C4-2B (cell line): ENCODE measurements around the gene SP8.
A peak's percentile ranks its signal among the peaks of the same experiment; 100 is the strongest.

Source experiments
- H3K27ac ChIP-seq: fragments of 450-650 bp; 2 replicates; pipeline ENCODE4 v1.5.1; 2017
- CTCF ChIP-seq: fragments of 450-650 bp; conservative IDR thresholded peaks from 2 replicates; pipeline ENCODE4 v1.5.1; 2017; ENCODE audit warnings: mild to moderate bottlenecking
- ZFX ChIP-seq: fragments of 450-650 bp; IDR thresholded peaks from 2 replicates; pipeline ENCODE4 v1.6.1; 2017

The SP8 gene

GRCh38 chr7:20793694-20794394, 7.2 kb upstream of the SP8 start:
- TF ChIP-seq ZFX (no peak), CTCF (no peak)
- no peak overlapping the region for H3K27ac ChIP-seq

DNA sequence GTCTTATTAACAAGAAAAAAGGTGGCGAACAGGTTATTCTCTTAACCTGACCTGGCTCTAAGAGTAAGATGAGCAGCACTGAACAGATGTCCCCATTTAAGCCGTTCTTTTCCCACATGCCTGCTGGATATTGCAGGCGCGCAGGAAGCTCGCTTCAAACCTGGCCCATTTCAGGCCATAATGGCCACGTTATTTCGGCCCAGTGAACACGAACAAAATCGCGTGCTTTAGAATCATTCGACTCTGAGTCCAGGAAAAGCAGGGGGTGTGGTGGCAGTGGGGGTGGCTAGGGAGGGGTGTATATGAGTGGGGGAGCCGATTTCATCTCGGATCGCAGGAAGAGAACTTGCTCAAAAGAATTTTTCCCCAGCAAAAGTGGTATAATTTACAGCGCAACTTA, 6.6 kb upstream of the SP8 start:
- no peak overlapping the region for H3K27ac ChIP-seq
- TF ChIP-seq CTCF (no peak), ZFX (no peak)

DNA sequence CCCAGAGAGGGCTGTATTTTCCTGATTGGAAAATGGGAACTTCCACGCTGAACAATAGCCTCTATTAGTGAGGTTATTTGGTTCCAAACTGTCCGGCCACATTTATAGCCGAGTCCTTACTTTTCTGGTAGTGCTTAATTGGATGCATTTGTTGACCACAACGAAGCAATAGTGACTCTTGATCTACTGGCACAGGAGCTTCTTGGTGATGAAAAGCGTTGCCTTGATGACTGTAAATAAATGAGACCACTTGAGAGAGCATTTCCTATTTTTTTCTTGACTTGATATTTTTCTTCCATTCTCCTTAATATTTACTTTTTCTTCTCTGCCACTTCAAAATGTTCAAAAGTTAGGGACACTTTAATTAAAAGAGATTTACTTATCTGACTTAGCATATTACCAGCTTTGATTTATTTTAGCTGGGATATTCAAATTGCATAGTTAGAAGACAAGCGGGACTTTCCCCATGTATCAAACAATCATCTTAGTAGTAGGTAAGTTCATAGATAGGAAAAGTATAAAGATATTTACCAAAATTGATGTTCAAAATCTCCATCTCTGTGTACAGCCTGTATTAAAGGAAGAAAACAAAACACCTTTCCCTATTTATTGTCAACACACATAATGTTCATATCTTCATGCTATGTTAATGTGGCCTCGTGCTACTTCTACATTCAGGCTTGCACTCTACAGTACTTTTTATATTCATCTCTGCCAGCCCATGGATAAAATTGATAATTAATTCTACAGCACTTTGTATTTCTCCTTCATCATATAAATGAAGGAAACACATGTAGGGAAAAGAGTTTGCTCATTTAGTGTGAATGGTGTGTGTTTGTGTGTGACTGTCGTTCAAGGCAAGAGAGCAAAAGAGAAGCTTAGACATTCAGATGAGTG, 5.1 kb upstream of the SP8 start:
- TF ChIP-seq CTCF, result no peak
- TF ChIP-seq ZFX, result no peak
- no peak overlapping the region for H3K27ac ChIP-seq

- TF ChIP-seq CTCF, result no peak
- no peak for TF ChIP-seq ZFX
- H3K27ac ChIP-seq, result no peak overlapping the region
Observed at GRCh38 chr7:20790375-20790774, 3.7 kb upstream of the SP8 start.

GRCh38 chr7:20788420-20788990, 1.8 kb upstream of the SP8 start:
- TF ChIP-seq CTCF (no peak), ZFX (no peak)
- no peak overlapping the region for H3K27ac ChIP-seq

DNA sequence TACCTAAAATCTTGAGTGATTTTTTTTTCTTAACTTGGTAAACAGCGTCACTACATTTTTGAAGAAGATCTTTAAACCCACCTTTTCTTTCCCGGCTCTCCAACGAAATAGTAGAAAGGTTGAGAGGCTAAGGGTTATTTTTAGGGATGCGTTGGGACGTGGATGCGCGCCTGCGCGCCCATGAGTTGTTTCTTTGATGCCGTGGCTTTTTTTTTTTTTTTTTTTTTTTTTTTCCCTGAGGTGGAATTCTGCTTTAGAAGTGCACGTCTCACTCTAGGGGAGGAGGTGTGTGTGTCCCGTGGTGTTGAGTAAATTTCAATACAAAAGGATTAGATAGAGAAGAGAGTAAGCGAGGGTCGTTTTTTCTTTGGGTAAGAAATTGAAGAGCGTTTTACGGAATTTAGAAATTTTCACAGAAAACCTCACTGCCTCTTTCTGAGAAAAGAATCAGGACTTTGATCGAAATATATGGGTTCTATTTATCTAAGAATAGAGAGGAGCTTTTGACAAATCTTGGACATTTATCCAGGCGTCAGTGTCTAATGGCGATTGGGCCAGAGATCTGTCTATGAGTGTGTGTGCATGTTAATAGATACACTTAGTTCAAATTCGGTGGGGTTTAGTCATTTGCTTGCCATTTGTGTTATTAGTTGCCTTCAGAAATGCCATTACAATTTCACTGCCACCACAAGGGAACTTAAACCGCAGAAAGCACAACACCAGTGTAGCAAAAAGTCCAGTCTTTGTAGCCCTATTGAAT, 1.2 kb upstream of the SP8 start:
- H3K27ac ChIP-seq, result no peak overlapping the region
- TF ChIP-seq CTCF, result no peak
- no peak for TF ChIP-seq ZFX

DNA sequence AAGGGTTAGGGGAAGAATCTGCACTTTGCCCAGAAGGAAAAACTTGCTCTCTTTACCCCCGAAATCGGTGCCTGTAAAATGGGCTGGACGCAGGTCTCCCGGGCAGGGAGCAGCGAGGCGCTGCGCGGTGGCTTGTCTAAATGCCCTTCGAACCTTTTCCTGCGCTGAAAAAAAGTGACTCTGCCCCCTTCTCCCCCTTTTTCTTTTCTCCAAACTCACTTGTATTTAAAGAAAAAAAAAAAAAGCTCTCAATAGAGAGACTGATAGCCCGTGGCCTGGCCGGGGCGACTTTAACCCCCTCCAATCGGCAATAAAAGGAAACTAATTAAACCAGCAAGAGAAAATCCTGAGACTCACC, 286 bp downstream of the SP8 start:
- no peak for TF ChIP-seq CTCF
- no peak for TF ChIP-seq ZFX
- peak overlapping the region; percentile 18 for H3K27ac ChIP-seq
